ENCODE data around the gene UNC13A.

GRCh38 chr19:17658240-17658639 is 29.9 kb downstream of the UNC13A start:
- TF ChIP-seq CTCF (IDR thresholded peaks at IDR 0.05) (no peak), EP300 (IDR thresholded peaks at IDR 0.05) (no peak), POLR2A (IDR thresholded peaks at IDR 0.05) (no peak), POLR2AphosphoS5 (IDR thresholded peaks at IDR 0.05) (no peak)

Measured in sigmoid colon (tissue), 4 donors.